Keratinocyte (primary cell): Measurements from ENCODE around the gene DCDC2C. TPM values are rescaled to one million over a fixed set of nuclear protein-coding genes. Genes with fewer than 3 reads are reported as not detected.

Source experiments
- DNase-seq: peaks from one replicate; pipeline ENCODE4 v3.0.0-alpha.2; 2011; ENCODE audit warnings: low read depth, missing footprints, low spot score
- FAIRE-seq: peaks from 2 replicates; lab custom pipeline; 2011; peaks lifted over from hg19 to GRCh38; lab: Jason Lieb, UNC
- H2AFZ ChIP-seq: 2 replicates; pipeline ENCODE4 v1.6.0; 2012; ENCODE audit warnings: low read length, control low read depth, inconsistent platforms; ENCODE audit not compliant: control insufficient read depth
- H3K27ac ChIP-seq: 2 replicates; pipeline ENCODE4 v1.5.1; 2011; ENCODE audit warnings: low read length; ENCODE audit not compliant: control insufficient read depth, insufficient read depth
- H3K27me3 ChIP-seq: 3 replicates; pipeline ENCODE4 v1.6.0; 2011; ENCODE audit warnings: low read length; ENCODE audit not compliant: control insufficient read depth, insufficient read depth; ENCODE audit errors: extremely low read depth
- H3K36me3 ChIP-seq, 2 experiments: 2 replicates in 1 of 2; 3 replicates in 1 of 2; pipeline ENCODE4 v1.5.1; 2011; ENCODE audit warnings: low read length in 2 of 2, mild to moderate bottlenecking in 1 of 2; ENCODE audit not compliant: control insufficient read depth in 2 of 2, insufficient read depth in 2 of 2; ENCODE audit errors: extremely low read depth in 1 of 2
- H3K4me1 ChIP-seq: 3 replicates; pipeline ENCODE4 v1.5.1; 2011; ENCODE audit warnings: low read length; ENCODE audit not compliant: control insufficient read depth, insufficient read depth; ENCODE audit errors: extremely low read depth
- H3K4me2 ChIP-seq: 3 replicates; pipeline ENCODE4 v1.6.0; 2011; ENCODE audit warnings: low read depth, low read length; ENCODE audit not compliant: control insufficient read depth, insufficient read depth; ENCODE audit errors: extremely low read depth
- H3K4me3 ChIP-seq, 3 experiments: fragments of 200-600 bp in 1 of 3; sonication (generic) in 1 of 3; 2 replicates in 2 of 3; 3 replicates in 1 of 3; pipeline ENCODE4 v1.5.1; 2011 to 2016; ENCODE audit warnings: low read length in 3 of 3, mild to moderate bottlenecking in 3 of 3, control low read depth in 2 of 3, inconsistent platforms in 1 of 3, low read depth in 1 of 3, mixed read lengths in 1 of 3, mixed run types in 1 of 3, moderate library complexity in 1 of 3; ENCODE audit not compliant: control insufficient read depth in 2 of 3, insufficient read depth in 2 of 3; ENCODE audit errors: extremely low read depth in 1 of 3
- H3K79me2 ChIP-seq: 2 replicates; pipeline ENCODE4 v1.6.0; 2012; ENCODE audit warnings: low read length; ENCODE audit not compliant: control insufficient read depth, insufficient read depth
- H3K9ac ChIP-seq: 3 replicates; pipeline ENCODE4 v1.6.0; 2011; ENCODE audit warnings: low read length; ENCODE audit not compliant: control insufficient read depth, insufficient read depth; ENCODE audit errors: extremely low read depth
- H3K9me1 ChIP-seq: 3 replicates; pipeline ENCODE4 v1.6.0; 2011; ENCODE audit warnings: low read length; ENCODE audit not compliant: control insufficient read depth, insufficient read depth; ENCODE audit errors: extremely low read depth
- H3K9me3 ChIP-seq: 2 replicates; pipeline ENCODE4 v1.5.1; 2012; ENCODE audit warnings: low read depth, low read length; ENCODE audit not compliant: control insufficient read depth
- H4K20me1 ChIP-seq: 3 replicates; pipeline ENCODE4 v1.6.0; 2011; ENCODE audit warnings: low read length; ENCODE audit not compliant: control insufficient read depth, insufficient read depth; ENCODE audit errors: extremely low read depth
- EZH2 ChIP-seq: IDR thresholded peaks from one replicate; pipeline ENCODE4 v1.6.1; 2012; ENCODE audit warnings: inconsistent platforms, mild to moderate bottlenecking, low read length, moderate library complexity
- dilution Hi-C: fragments of 300-500 bp; cut with MboI; formaldehyde crosslinking; loops from one replicate; pipeline ENCODE4 v1.7.0; 2020; ENCODE audit warnings: low sequenced_read_pairs; ENCODE audit not compliant: extremely low pct_ligation_motif_present
- polyA plus RNA-seq, 5 experiments: library from polyadenylated mRNA; depleted of rRNA in 3 of 5; stranded (reverse) in 3 of 5; stranded (forward) in 1 of 5; unstranded in 1 of 5; fragments of >200 nt; gene quantifications; 1 replicate in 1 of 5; 2 replicates in 3 of 5; 3 replicates in 1 of 5; pipeline versions ENCODE4 v1.2.1 to v1.2.3, GENCODE V29; 2011 to 2012; ENCODE audit warnings: missing spikeins in 2 of 5, low read depth in 1 of 5, low replicate concordance in 1 of 5
- TF ChIP-seq, protein P1 (sequence below), 3 experiments: IDR thresholded peaks in 1 of 3; conservative IDR thresholded peaks in 1 of 3; optimal IDR thresholded peaks in 1 of 3; 2 replicates in 2 of 3; 3 replicates in 1 of 3; pipeline versions ENCODE3 to v1.5.1; 2011; ENCODE audit warnings: low read length in 3 of 3, mild to moderate bottlenecking in 3 of 3, moderate library complexity in 2 of 3, control low read depth in 1 of 3, inconsistent platforms in 1 of 3; ENCODE audit not compliant: insufficient read depth in 2 of 3; ENCODE audit errors: extremely low read depth in 1 of 3

Gene DCDC2C
- polyA plus RNA-seq, 1 donor (not counting 4 experiments of a cell fraction or from before 2014, with no cell fraction given), result not detected

- Histone ChIP-seq H3K36me3 (no peaks in the 10 kb centered on the region), H3K4me3 (no peak overlapping the region), H3K4me2 (no peak overlapping the region), H3K27me3 (no peaks in the 10 kb centered on the region), H3K9ac (no peak overlapping the region), H3K27ac (no peak overlapping the region), H3K9me1 (no peaks in the 10 kb centered on the region), H3K79me2 (no peaks in the 10 kb centered on the region), H4K20me1 (no peaks in the 10 kb centered on the region), H3K9me3 (no peaks in the 10 kb centered on the region), H3K4me1 (peaks cover 6% of the 10 kb centered on the region), H2AFZ (no peak overlapping the region)
- dilution Hi-C loops, result no loop called here
- TF ChIP-seq, protein P1, sequence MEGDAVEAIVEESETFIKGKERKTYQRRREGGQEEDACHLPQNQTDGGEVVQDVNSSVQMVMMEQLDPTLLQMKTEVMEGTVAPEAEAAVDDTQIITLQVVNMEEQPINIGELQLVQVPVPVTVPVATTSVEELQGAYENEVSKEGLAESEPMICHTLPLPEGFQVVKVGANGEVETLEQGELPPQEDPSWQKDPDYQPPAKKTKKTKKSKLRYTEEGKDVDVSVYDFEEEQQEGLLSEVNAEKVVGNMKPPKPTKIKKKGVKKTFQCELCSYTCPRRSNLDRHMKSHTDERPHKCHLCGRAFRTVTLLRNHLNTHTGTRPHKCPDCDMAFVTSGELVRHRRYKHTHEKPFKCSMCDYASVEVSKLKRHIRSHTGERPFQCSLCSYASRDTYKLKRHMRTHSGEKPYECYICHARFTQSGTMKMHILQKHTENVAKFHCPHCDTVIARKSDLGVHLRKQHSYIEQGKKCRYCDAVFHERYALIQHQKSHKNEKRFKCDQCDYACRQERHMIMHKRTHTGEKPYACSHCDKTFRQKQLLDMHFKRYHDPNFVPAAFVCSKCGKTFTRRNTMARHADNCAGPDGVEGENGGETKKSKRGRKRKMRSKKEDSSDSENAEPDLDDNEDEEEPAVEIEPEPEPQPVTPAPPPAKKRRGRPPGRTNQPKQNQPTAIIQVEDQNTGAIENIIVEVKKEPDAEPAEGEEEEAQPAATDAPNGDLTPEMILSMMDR (optimal IDR thresholded peaks at IDR 0.05 in 1 of 3, IDR thresholded peaks at IDR 0.05 in 1 of 3, conservative IDR thresholded peaks at IDR 0.05 in 1 of 3; ENCODE audit: extremely low read depth in 1 of 3, insufficient read depth in 2 of 3, low read length in 3 of 3), result no peak
- TF ChIP-seq EZH2, result no peak
- no peak for DNase-seq
- no peak for FAIRE-seq
Measured at GRCh38 chr2:3726511-3726910, 23.1 kb downstream of the DCDC2C start.

DNA sequence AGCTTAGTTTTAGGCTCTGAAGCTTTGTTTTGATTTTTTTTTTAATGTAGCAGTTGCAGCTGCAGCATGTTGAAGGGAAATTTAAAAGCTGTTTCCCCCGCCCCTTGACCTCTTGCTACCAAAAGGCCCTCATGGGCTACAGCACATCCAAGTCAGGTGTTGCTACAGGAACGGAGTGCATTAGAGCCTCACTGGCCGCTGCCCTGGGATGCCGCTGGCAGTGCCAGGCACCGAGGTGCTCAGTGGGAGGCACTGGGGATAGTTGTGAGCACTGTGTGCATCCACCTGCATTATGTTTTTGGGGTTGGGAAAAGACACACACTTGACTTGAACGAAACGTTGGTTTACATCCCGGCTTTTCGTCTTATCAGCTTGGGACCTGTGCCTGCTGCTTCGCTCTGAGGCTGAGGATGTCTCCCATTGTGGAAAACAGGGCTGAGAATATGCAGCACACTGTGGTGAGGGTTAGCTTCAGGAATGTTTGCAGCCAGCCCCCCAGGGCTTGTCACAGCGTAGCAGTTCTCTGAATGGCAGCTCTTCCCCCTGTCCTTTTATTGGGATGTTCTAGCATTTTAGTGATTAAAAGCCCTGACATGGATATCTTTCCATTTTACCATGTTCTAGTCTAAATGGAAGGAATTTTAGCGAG lies 24.1 kb downstream of the DCDC2C start:
- no peaks in the 10 kb centered on the region for H3K36me3 ChIP-seq
- H3K4me1 ChIP-seq, result peaks cover 6% of the 10 kb centered on the region
- H3K9ac ChIP-seq, result no peak overlapping the region
- no peak for TF ChIP-seq EZH2
- TF ChIP-seq, protein P1 (optimal IDR thresholded peaks at IDR 0.05 in 1 of 3, IDR thresholded peaks at IDR 0.05 in 1 of 3, conservative IDR thresholded peaks at IDR 0.05 in 1 of 3; ENCODE audit: extremely low read depth in 1 of 3, insufficient read depth in 2 of 3, low read length in 3 of 3), result no peak
- dilution Hi-C loops, result no loop called here
- no peak overlapping the region for H3K27ac ChIP-seq
- H2AFZ ChIP-seq, result no peak overlapping the region
- H3K4me2 ChIP-seq, result no peak overlapping the region
- no peaks in the 10 kb centered on the region for H3K9me3 ChIP-seq
- no peak for DNase-seq
- H4K20me1 ChIP-seq, result no peaks in the 10 kb centered on the region
- no peaks in the 10 kb centered on the region for H3K79me2 ChIP-seq
- no peaks in the 10 kb centered on the region for H3K9me1 ChIP-seq
- FAIRE-seq, result no peak
- no peaks in the 10 kb centered on the region for H3K27me3 ChIP-seq
- no peak overlapping the region for H3K4me3 ChIP-seq
